PFSK-1 (cell line): Measurements from ENCODE around the gene ROMO1.

Experiments
- POLR2AphosphoS5 ChIP-seq: IDR thresholded peaks from 2 replicates; pipeline ENCODE4 v1.6.1; 2012; ENCODE audit warnings: low read depth, mild to moderate bottlenecking, control low read depth, low read length, moderate library complexity
- REST ChIP-seq, 2 experiments: IDR thresholded peaks; 2 replicates each; pipeline versions ENCODE4 v1.6.1 to v1.8.0; 2011 to 2012; ENCODE audit warnings: low read depth in 2 of 2, low read length in 2 of 2, control low read depth in 1 of 2, inconsistent platforms in 1 of 2, mild to moderate bottlenecking in 1 of 2, moderate library complexity in 1 of 2; ENCODE audit not compliant: insufficient read depth in 1 of 2

- no peak for TF ChIP-seq REST (IDR thresholded peaks at IDR 0.05; ENCODE audit: insufficient read depth in 1 of 2, low read depth in 2 of 2, low read length in 2 of 2)
- TF ChIP-seq POLR2AphosphoS5: no peak
Observed at GRCh38 chr20:35698298-35699126, 693 bp upstream of the ROMO1 start.
